ENCODE measurements around the gene NLK.

DNA sequence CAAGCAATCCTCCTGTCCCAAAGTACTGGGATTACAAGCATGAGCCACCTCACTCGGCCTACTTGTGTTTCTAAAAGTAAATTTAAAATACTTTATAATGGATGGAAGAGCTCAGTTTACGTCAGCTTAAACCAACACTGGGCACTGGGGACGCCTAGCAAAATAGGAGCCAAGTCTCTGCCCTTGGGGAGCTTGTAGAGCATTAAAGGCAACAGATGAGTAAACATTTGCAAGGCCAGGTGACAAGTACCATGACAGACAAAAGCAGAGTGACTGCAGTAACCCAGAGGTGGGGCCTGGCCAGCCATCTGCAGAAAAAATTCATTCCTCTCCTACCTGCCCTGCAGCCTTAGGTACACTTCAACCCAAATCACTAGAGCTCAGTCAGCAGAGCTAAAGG lies 12.1 kb upstream of the NLK start:
- TF ChIP-seq, protein P1, sequence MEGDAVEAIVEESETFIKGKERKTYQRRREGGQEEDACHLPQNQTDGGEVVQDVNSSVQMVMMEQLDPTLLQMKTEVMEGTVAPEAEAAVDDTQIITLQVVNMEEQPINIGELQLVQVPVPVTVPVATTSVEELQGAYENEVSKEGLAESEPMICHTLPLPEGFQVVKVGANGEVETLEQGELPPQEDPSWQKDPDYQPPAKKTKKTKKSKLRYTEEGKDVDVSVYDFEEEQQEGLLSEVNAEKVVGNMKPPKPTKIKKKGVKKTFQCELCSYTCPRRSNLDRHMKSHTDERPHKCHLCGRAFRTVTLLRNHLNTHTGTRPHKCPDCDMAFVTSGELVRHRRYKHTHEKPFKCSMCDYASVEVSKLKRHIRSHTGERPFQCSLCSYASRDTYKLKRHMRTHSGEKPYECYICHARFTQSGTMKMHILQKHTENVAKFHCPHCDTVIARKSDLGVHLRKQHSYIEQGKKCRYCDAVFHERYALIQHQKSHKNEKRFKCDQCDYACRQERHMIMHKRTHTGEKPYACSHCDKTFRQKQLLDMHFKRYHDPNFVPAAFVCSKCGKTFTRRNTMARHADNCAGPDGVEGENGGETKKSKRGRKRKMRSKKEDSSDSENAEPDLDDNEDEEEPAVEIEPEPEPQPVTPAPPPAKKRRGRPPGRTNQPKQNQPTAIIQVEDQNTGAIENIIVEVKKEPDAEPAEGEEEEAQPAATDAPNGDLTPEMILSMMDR (conservative IDR thresholded peaks at IDR 0.05 in 1 of 2, IDR thresholded peaks at IDR 0.05 in 1 of 2; ENCODE audit: extremely low read depth in 1 of 2, insufficient read depth in 1 of 2, low read depth in 1 of 2, low read length in 2 of 2): no peak
- no peak for TF ChIP-seq EZH2 (IDR thresholded peaks at IDR 0.05; ENCODE audit: borderline replicate concordance, low read length)

All from mammary epithelial cell (primary cell).